ENCODE measurements around the gene WWC2. TPM values are rescaled to one million over a fixed set of nuclear protein-coding genes. Genes with fewer than 3 reads are reported as not detected.

Gene WWC2
- total RNA-seq, 1 donor from 2014 or later = 142 TPM

DNA sequence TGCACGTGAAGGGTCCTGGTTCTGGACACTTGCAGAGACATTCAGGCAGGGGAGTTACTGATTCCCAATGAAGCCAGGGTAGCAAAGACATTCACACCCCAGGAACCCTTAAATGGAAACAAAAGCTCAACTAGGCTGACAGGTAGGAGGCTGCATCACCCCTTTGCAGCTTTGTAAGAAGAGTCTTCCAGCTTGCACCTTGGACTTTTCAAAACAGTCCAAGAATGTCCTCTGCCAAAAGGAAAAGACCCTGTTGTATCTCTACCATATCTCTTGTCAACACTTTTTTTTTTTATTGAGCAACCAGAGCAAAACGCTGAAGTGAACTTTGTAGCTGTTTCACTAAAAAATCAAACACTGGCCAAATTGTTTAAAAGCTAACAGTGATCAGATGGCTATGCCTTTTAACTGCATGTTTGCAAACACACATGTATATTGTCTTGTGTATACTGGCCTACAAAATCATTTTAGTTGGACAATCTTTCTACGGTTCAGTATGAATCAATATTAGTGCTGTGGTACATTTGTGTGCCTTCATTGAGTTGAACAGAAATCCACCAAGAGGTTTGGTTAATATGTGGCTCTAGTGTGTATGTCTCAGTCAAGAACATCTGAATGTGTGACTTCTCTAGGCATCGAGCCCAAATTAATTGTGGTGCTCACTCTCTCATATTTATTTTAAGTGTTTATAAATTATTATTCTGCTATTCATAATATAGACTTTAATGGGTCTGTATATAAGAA lies 18.5 kb upstream of the WWC2 start:
- Histone ChIP-seq H3K27me3 (no peaks in the 10 kb centered on the region), H3K36me3 (no peaks in the 10 kb centered on the region), H3K4me3 (no peak overlapping the region), H3K4me1 (no peaks in the 10 kb centered on the region), H3K27ac (no peak overlapping the region), H3K9me3 (no peaks in the 10 kb centered on the region)
- ATAC-seq (no peak), DNase-seq (no peak)
- TF ChIP-seq, protein P1, sequence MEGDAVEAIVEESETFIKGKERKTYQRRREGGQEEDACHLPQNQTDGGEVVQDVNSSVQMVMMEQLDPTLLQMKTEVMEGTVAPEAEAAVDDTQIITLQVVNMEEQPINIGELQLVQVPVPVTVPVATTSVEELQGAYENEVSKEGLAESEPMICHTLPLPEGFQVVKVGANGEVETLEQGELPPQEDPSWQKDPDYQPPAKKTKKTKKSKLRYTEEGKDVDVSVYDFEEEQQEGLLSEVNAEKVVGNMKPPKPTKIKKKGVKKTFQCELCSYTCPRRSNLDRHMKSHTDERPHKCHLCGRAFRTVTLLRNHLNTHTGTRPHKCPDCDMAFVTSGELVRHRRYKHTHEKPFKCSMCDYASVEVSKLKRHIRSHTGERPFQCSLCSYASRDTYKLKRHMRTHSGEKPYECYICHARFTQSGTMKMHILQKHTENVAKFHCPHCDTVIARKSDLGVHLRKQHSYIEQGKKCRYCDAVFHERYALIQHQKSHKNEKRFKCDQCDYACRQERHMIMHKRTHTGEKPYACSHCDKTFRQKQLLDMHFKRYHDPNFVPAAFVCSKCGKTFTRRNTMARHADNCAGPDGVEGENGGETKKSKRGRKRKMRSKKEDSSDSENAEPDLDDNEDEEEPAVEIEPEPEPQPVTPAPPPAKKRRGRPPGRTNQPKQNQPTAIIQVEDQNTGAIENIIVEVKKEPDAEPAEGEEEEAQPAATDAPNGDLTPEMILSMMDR (IDR thresholded peaks at IDR 0.05) = no peak
- intact Hi-C loops (cut with DNase I) = no loop called here

DNA sequence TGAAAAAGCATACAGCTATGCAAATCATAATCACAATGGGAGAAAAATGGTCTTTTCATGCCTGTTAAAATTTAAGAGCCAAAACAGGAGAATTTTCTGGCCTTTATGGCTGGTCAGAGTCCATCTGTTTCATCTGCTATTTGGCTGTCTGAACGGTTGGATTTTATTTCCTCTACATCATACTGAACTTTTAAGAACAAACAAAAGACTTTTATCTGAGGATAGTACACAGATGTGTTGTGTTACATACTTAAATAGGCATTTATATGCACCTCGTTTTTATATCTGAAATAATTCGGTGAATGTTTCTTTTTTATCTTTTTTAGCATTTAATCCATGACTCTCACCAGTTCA lies 18.0 kb upstream of the WWC2 start:
- no peak for ATAC-seq
- Histone ChIP-seq H3K9me3 (no peaks in the 10 kb centered on the region), H3K27ac (no peak overlapping the region), H3K4me1 (no peaks in the 10 kb centered on the region), H3K4me3 (no peak overlapping the region), H3K36me3 (no peaks in the 10 kb centered on the region), H3K27me3 (no peaks in the 10 kb centered on the region)
- intact Hi-C loops (cut with DNase I) = no loop called here
- DNase-seq = no peak
- TF ChIP-seq, protein P1 (IDR thresholded peaks at IDR 0.05) = no peak

DNA sequence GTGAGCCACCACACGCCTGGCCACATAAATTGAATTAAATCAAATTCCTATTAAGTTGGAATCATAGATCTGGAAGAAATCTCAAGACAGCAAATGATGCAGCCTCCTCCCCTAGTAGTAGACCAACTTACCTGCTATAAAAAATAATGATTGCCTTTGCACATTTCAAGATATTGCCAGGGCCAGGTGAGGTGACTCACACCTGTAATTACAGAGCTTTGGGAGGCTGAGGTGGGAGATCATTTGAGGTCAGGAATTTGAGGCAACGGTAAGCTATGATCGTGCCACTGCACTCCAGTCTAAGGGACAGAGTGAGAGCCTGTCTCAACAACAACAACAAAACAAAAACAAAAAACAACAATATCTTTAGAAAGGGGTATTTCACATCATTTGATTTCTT lies 17.0 kb upstream of the WWC2 start:
- TF ChIP-seq, protein P1 (IDR thresholded peaks at IDR 0.05) = no peak
- intact Hi-C loops (cut with DNase I) = no loop called here
- Histone ChIP-seq H3K9me3 (no peaks in the 10 kb centered on the region), H3K4me1 (no peaks in the 10 kb centered on the region), H3K27ac (no peak overlapping the region), H3K4me3 (no peak overlapping the region), H3K36me3 (no peaks in the 10 kb centered on the region), H3K27me3 (no peaks in the 10 kb centered on the region)
- ATAC-seq = no peak
- no peak for DNase-seq

DNA sequence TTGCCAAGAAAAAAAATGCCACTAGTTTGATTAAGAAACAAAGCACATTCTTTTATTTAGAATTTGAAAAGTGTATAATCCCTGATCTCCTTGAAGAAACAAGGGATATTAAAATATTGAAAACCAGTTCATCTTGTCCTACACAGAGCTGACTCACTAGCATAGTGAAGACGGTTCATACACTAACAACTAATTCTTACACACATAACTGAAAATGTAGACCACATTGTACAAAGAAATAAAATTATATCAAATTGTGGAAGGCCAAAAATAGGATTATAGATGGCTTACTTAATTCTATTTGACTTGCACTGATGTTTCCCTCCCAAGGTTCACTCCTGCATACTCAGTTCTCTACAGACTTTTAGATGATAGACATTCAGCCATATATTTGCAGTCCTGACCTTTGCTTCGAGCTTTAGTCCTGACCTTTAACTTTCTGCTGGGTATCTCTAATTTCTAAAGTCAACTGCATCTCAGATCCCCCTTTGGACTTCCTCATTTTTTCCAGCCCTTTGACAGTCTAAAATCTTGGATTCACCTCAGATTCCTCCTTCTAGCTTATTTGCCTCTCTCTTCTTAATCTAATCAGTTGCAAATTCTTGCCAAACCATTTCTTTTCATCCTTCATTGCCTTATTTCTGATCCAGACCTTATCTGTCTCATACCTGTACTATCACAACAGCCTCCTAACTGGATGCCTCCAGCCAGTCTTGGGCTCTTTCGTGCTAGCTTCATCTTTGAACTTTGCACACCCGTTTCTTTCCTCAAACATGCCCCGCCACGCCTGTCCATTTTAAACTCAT lies 4.5 kb upstream of the WWC2 start:
- intact Hi-C loops (cut with DNase I) = no loop called here
- H3K4me1 ChIP-seq = peaks cover 11% of the 10 kb centered on the region

DNA sequence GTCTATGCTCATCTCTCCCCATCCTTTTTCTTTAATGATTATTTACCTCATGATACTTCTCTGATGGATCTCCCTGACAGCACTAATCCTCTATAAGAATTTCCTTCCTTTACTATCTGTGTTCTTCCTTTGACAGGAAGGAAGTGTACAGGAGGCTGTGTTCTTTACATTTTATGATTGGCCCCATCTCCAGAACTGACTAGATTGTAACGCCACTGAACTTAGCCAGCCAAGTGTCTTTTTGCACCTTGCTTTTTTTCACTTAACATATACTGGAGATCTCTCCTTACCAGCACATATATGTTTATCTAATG lies 3.9 kb upstream of the WWC2 start:
- peaks cover 11% of the 10 kb centered on the region for H3K4me1 ChIP-seq
- no peaks in the 10 kb centered on the region for H3K36me3 ChIP-seq
- no peak overlapping the region for H3K27ac ChIP-seq
- ATAC-seq = no peak
- intact Hi-C loops (cut with DNase I) = no loop called here
- H3K27me3 ChIP-seq = no peaks in the 10 kb centered on the region
- DNase-seq = no peak
- TF ChIP-seq, protein P1 (IDR thresholded peaks at IDR 0.05) = no peak
- H3K4me3 ChIP-seq = no peak overlapping the region
- no peaks in the 10 kb centered on the region for H3K9me3 ChIP-seq

More for the DNA sequence above, 4.5 kb upstream of the WWC2 start:
- TF ChIP-seq, protein P1 (IDR thresholded peaks at IDR 0.05) = no peak
- Histone ChIP-seq H3K27me3 (no peaks in the 10 kb centered on the region), H3K4me3 (no peak overlapping the region), H3K9me3 (no peaks in the 10 kb centered on the region), H3K36me3 (no peaks in the 10 kb centered on the region), H3K27ac (no peak overlapping the region)
- ATAC-seq (no peak), DNase-seq (no peak)
